SK-N-MC (cell line): ENCODE measurements around the gene IQSEC3.

Source experiments
- EZH2 ChIP-seq: fragments of 200-600 bp; sonication (generic); IDR thresholded peaks from one replicate; pipeline ENCODE4 v1.6.1; 2017; ENCODE audit warnings: antibody characterized with exemption
- POLR2AphosphoS5 ChIP-seq: IDR thresholded peaks from 2 replicates; pipeline ENCODE4 v1.6.1; 2012; ENCODE audit warnings: mild to moderate bottlenecking, low read depth, low read length, borderline replicate concordance

- no peak for TF ChIP-seq EZH2
- no peak for TF ChIP-seq POLR2AphosphoS5
These were observed 153.9 kb downstream of the IQSEC3 start for GRCh38 chr12:220491-220890.
